ENCODE data around the gene WWC2.
"Not testable (repeated sequence)": the region's sequence is repeated elsewhere in the genome, so short reads cannot be mapped to it uniquely, and the experiment has no call there.

Gene WWC2

DNA sequence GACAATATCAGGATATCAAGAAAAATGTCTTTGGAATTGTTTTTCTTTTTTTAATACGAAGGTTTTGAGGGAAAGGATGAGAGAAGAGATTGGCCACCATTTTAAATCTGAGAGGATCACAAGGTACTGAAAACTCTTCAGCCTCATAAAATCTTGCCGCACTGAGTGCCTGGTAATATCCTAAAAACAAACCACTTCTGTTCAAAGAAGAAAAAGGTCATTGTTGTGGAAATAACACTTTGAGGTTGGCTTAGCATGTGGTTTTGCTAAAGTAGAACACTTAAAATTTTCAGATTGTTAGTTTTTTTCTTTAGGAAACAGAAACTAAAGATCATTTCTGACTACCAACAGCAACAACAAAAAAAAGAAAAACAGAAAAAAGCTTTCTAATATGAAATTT lies 222.0 kb downstream of the WWC2 start:
- Histone ChIP-seq H3K79me2 (no peaks in the 10 kb centered on the region), H3K4me3 (ENCODE audit: low read depth, low read length) (peak overlapping the region; percentile 6), H3K36me3 (ENCODE audit: control insufficient read depth, insufficient read depth, low read length) (no peaks in the 10 kb centered on the region), H3K27ac (peak overlapping the region; percentile 26), H2AFZ (no peak overlapping the region), H3K9me3 (ENCODE audit: control insufficient read depth, low read length) (no peaks in the 10 kb centered on the region), H3K4me2 (ENCODE audit: low read length) (peak overlapping the region; percentile 44), H3K27me3 (ENCODE audit: control insufficient read depth, insufficient read depth, low read length) (no peaks in the 10 kb centered on the region), H3K9ac (no peak overlapping the region), H3K4me1 (no peaks in the 10 kb centered on the region)
- TF ChIP-seq, protein P1, sequence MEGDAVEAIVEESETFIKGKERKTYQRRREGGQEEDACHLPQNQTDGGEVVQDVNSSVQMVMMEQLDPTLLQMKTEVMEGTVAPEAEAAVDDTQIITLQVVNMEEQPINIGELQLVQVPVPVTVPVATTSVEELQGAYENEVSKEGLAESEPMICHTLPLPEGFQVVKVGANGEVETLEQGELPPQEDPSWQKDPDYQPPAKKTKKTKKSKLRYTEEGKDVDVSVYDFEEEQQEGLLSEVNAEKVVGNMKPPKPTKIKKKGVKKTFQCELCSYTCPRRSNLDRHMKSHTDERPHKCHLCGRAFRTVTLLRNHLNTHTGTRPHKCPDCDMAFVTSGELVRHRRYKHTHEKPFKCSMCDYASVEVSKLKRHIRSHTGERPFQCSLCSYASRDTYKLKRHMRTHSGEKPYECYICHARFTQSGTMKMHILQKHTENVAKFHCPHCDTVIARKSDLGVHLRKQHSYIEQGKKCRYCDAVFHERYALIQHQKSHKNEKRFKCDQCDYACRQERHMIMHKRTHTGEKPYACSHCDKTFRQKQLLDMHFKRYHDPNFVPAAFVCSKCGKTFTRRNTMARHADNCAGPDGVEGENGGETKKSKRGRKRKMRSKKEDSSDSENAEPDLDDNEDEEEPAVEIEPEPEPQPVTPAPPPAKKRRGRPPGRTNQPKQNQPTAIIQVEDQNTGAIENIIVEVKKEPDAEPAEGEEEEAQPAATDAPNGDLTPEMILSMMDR (IDR thresholded peaks at IDR 0.05) = no peak

DNA sequence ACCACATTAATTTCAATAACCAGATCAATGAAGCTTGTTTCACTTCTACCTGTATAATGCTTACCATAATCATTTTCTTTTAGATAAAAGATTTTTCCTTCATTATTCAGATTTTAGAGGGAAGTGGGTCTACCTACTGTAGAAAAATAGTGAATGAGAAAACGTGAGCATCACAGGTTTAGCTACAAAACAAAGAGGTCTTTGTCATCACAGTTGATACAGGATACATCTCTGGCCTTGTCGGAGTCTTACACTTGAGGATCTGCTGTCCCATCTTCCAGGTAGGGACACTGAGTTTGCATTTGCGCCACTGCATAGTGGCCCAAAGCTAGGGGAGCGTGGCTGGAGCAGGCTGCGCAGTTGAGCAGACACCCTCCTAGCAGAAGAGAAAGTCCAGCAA lies 222.5 kb downstream of the WWC2 start:
- Histone ChIP-seq H3K79me2 (no peaks in the 10 kb centered on the region), H3K27me3 (ENCODE audit: control insufficient read depth, insufficient read depth, low read length) (no peaks in the 10 kb centered on the region), H3K4me3 (ENCODE audit: low read depth, low read length) (peak overlapping the region; percentile 6), H3K4me1 (no peaks in the 10 kb centered on the region), H3K36me3 (ENCODE audit: control insufficient read depth, insufficient read depth, low read length) (no peaks in the 10 kb centered on the region), H3K9me3 (ENCODE audit: control insufficient read depth, low read length) (no peaks in the 10 kb centered on the region), H3K9ac (no peak overlapping the region), H2AFZ (no peak overlapping the region), H3K4me2 (ENCODE audit: low read length) (no peak overlapping the region), H3K27ac (no peak overlapping the region)
- TF ChIP-seq, protein P1 (IDR thresholded peaks at IDR 0.05) = no peak

DNA sequence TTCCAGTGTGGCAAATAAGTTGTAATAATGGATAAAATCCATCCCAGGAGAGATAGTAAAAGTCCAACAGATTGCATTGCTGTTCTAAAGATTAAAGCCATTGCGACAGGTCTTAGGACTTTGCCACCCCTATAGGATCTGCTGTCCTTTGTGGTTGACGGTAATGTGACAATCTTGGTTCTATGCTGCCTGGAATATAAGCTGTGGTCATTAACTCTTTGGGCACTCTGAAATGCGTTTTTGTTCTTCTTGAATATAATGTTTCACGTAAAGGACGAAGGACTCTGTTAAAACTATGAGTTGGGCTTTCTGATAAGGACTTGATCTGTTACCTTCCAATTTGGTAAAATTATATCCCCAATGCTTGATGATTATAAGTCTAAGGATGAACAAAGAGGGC lies 223.3 kb downstream of the WWC2 start, which contains the start of gene CLDN24:
CLDN24 (minus strand) TSS at position 101 of the 400 bp plus-strand sequence; CDS start at position 101, 0 bp downstream.
- H3K4me1 ChIP-seq = no peaks in the 10 kb centered on the region
- no peaks in the 10 kb centered on the region for H3K9me3 ChIP-seq (ENCODE audit: control insufficient read depth, low read length)
- H3K27ac ChIP-seq = no peak within 1 kb of the TSS
- peak within 1 kb of the TSS; percentile 44 for H3K4me2 ChIP-seq (ENCODE audit: low read length)
- H3K27me3 ChIP-seq (ENCODE audit: control insufficient read depth, insufficient read depth, low read length) = no peaks in the 10 kb centered on the region
- H2AFZ ChIP-seq = no peak within 1 kb of the TSS
- no peaks in the 10 kb centered on the region for H3K36me3 ChIP-seq (ENCODE audit: control insufficient read depth, insufficient read depth, low read length)
- H3K9ac ChIP-seq = no peak within 1 kb of the TSS
- TF ChIP-seq, protein P1 (IDR thresholded peaks at IDR 0.05) = no peak
- H3K4me3 ChIP-seq (ENCODE audit: low read depth, low read length) = peak within 1 kb of the TSS; percentile 6
- H3K79me2 ChIP-seq = no peaks in the 10 kb centered on the region

DNA sequence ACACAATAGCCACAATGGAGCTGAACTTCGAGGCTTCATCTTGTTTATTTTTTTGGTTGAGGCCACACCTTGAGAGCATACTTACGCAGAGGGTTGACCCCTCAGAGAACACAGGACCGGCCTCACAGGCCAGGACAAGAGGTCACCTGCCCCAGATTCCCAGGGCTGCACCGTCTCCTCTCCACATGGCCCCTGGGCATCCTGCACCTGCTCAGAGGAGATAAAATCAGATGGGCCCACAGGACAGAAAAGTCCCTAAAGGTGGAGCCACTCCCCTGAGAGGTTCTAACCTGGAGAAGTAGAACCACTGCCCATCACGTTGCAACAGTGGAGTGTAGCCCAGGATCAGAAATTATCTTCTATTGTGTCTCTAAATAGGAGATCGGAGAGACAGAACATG lies 224.2 kb downstream of the WWC2 start:
- Histone ChIP-seq H3K27ac (no peak overlapping the region), H3K9ac (no peak overlapping the region), H3K27me3 (ENCODE audit: control insufficient read depth, insufficient read depth, low read length) (no peaks in the 10 kb centered on the region), H3K4me3 (ENCODE audit: low read depth, low read length) (no peak overlapping the region), H3K4me2 (ENCODE audit: low read length) (no peak overlapping the region), H2AFZ (no peak overlapping the region), H3K9me3 (ENCODE audit: control insufficient read depth, low read length) (no peaks in the 10 kb centered on the region), H3K79me2 (no peaks in the 10 kb centered on the region), H3K36me3 (ENCODE audit: control insufficient read depth, insufficient read depth, low read length) (no peaks in the 10 kb centered on the region), H3K4me1 (no peaks in the 10 kb centered on the region)
- TF ChIP-seq, protein P1 (IDR thresholded peaks at IDR 0.05) = no peak

DNA sequence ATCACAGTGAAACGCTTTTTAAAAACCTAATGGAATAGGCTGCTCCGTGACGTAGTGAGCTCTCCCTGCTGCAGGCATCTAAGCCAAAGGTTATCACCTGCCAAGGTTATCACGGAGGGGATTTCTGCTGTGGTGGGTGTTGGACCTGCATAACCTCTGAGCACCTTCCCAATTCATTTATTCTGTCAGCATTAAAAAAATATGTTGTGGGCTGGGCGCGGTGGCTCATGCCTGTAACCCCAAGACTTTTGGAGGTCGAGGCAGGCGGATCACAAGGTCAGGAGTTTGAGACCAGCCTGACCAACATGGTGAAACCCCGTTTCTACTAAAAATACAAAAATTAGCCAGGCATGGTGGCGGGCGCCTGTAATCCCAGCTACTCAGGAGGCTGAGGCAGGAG lies 225.0 kb downstream of the WWC2 start:
- H2AFZ ChIP-seq; H3K4me1 ChIP-seq; H3K27me3 ChIP-seq (ENCODE audit: control insufficient read depth, insufficient read depth, low read length); H3K36me3 ChIP-seq (ENCODE audit: control insufficient read depth, insufficient read depth, low read length); H3K4me2 ChIP-seq (ENCODE audit: low read length); H3K9me3 ChIP-seq (ENCODE audit: control insufficient read depth, low read length); H3K27ac ChIP-seq; H3K9ac ChIP-seq; H3K4me3 ChIP-seq (ENCODE audit: low read depth, low read length); H3K79me2 ChIP-seq: not testable (repeated sequence)

All from parathyroid adenoma (tissue), 2 donors.